NCI-H1105 treated with DMSO at 0.1 percent for 48 hours (cell line): Measurements from ENCODE around the gene ADGRF5.
"Not testable (repeated sequence)": the region's sequence is repeated elsewhere in the genome, so short reads cannot be mapped to it uniquely, and the experiment has no call there.

Source experiments
- DNase-seq: peaks from one replicate; lab custom pipeline; 2025; lab: John Stamatoyannopoulos, UW

Gene ADGRF5

DNA sequence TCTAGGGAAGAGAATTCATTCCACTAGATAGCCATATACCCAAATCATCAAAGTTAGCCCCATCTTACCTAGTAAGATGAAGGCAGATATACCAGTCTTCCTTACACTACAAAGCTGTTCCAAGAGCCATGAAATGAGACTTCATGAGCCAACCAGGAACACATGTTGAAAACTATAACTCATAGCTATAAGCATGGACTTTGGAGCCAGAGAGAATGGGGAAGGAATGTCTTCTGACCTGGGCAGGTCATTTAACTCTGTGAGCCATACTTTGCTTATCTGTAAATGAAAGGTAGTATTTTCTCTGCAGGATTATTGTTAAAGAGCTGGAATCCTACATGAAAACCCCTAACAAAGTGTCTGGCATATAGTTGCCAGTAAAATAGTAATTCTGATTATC, 27.3 kb downstream of the ADGRF5 start:
- no peak for DNase-seq

DNA sequence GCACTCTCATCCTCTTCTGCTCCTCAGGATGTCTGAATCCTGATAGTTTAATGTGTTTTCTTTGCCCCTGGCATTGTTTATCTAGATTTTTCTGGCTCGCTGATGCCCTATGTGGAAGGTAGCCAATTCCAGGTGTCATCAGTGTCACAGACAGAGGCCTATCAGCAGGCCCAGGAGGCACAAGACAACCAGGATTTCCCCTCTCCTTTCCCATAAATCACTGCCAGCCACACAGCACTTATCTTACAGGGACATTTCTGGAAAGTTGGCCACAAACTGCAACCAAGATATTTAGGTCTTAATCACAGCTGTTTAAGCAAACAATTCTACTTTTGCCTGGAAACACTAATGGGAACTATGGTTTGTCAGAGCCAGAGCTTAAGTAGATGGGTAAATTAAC, 28.1 kb downstream of the ADGRF5 start:
- DNase-seq = no peak

DNA sequence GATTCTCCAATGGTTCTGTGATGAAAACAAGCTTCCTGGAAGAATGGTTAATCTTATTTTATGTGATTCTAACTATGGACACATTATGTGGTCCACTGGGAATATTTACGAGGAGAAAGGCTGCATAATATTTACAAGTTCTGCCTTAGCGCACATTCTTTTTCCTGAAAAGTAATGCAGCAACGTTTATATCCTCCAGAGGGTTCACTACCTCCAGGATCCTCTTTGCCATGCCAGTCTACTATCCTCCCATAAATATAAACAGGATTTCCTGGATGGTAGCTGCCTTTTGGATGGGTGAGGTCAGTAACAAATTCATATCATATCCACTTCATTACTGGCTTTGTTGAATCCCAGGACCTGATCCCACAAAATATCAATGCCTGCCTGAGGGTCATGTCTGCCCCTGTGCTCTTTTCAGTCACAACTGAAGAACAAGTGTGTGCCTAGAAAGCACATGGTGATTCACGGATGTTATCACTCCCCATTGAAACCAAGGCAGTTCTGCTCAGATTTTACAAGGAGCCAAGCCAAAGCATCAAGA, 30.4 kb downstream of the ADGRF5 start:
- no peak for DNase-seq

DNA sequence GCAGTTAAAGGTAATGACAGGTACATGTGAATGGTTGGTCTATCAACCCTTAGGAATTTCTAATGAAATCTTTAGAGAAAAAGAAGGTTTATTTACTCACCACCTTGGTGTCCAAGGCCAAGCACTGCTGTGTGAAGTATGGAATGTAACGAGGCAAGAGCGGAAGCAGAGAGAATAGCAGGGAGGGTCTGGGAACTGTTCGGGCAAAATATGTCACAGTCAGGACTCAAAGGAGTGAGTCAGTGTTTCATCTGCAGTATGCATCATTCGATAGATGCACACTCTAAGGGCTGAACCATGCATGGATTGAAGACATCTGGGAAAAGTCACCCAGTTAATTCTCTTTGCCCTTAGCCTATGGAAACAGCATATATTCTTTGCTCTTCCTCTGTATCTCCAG, 33.2 kb downstream of the ADGRF5 start:
- no peak for DNase-seq

DNA sequence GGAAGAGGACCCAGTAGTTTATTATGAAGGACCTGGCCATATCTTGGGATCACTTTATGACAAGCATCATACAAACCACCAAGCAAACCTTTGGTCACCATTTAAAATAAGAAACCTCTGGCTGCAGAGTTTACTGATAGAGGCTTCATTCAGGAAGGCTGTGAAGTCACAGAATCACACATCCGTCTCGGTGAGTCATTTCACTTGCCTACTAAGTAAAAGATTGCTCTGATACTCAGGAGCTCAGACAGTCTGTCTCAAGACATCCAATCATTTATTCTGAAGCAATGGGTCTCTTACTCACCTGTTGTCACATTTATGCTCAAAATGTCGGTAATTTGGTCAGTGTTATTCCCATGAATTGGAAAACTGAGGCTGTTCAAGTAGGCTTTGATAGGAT, 33.7 kb downstream of the ADGRF5 start:
- DNase-seq = no peak

DNA sequence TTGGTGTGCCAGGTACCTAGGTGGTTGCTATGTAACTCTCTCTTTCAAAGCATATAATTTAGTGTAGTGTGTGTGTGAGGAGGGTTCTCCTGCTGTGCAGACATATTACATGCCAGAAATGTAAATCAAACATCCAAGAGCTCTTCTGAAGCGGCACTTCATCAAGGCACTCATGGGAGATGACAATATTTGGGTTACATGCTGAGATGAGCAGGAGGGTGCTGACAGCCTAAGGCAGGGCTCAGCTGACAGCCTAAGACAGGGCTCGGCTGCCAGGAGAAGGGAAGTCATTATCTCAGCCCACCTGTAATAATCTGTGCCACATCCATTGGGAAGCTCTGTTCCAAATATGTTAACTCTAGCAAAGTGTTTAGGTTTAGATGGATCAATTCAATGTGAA, 39.1 kb downstream of the ADGRF5 start:
- DNase-seq = peak; percentile 63

DNA sequence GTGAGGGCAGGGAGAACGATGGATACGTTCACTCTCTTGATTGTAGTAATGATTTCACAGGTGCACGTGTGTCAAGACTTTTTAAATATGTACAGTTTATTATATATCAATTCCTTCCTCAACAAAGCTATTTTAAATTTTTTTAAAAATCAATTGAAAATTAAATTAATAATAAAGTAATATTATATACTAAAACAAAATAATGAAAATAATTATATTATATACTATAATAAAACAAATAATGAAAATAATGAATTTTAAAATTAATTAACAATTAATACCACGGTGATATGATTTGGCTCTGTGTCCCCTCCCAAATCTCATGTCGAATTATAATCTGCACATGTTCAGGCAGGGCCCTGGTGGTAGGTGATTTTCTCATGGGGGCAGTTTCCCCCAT, 42.7 kb downstream of the ADGRF5 start:
- no peak for DNase-seq

DNA sequence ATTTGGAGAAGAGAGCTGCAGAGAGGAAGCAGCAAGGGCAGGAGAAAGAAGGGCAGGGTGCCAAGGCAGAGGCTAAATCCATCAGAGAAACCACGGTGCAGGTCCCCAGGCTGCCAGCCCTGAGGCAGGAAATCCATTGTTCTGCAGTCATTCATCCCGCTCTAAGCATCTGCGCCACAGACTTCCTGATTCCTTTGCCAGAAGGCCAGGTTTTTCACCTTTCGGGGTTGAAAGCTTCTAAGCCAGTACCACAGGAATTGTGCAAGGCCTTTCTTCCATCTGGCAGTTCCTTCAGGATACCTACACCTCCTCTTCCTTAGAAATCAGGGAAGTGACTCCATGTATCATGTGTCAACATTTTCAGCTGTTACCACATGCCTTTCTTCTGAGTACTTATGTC, 45.6 kb downstream of the ADGRF5 start:
- peak; percentile 6 for DNase-seq

DNA sequence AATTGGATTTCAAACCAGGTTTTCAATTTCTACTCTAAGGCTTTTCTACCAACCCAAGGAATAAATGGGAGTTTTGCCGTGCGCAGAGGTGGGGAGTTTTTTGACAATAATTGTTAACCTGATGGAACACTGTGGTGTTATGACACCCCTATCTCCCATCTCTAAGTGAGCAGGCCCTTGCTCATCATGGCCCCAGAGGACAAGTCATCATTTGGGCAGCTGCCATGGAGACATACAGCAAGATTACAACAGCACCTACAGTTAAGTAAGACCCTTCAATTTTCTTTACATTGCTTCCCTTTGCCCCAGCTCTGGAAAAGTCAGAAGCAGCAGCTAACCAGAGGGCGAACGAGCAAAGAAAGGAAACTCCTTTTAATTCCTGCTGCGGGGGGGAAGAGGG, 54.3 kb downstream of the ADGRF5 start:
- no peak for DNase-seq

DNA sequence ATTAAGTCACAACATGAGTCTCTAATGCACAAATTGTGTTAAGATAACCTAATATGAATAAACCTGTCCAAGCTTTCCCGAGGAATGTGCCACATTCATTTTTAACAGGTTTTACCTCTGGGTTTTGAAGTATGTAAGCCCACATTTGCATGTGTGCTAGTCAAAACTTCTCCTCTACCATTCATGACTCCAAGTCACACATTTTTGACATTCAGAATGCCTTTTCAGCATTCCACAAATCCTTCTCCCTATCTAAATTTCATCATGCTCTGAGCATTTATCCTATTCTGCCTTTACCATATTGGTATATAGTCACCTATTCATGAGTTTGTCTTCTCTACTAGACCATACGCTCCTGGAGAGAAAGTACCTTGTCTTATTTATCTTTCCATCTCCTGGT, 56.5 kb downstream of the ADGRF5 start:
- DNase-seq = no peak

DNA sequence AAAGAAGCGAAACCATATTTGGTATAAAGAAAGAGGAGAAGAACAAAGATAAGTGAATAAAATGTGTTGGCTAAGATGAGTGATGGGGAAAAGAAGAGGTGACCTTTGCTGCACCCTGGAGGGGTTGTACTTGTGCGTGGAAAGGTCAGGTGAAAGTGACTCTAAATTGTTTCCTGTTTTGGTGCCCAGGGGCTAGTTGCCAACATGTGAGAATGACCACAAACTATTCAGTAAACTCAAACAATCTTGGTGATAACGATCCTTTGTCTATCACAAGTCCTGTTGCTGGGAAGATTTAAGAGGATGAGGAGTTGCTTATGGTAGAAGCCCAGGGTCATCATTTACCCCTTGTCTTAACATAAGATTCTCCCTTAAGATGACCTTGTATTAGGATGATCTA, 57.9 kb downstream of the ADGRF5 start:
- DNase-seq = no peak

DNA sequence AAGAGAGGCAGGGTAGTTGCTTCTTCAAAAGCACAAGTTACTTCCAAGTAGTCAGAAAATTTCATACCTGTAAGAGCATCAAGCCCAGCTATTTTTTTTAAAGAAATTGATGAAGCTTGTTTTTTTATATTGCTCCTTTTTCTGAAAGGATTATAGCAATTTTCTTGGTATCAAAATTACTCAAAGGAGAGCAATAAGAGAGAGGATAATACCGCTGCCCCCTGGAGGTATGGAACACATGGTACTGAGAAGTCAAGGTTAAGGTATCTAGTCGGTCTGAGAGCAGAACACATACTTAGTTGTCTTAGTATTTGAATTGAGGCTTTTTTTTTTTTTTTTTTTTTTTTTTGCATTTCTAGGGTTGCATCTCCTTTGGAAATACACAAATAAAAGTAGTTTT, 59.4 kb downstream of the ADGRF5 start:
- DNase-seq = no peak

DNA sequence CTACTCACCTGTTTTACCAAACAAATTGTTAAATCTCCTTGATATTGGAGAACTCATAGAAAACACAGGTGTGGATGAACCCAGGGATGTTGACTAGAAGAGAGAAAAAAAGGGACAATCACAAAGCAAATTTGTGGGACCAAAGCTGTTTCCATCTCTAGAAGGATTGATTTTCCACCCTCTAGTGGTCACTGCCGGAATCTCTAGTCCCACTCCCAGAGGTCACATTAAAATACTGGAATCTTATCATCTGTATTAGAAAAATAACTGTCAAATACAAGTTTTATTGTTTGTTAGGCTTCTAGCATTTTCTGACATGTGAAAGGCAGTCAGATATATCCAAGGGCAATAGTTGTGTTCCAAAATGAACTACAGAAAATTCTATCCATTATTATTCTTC, 65.8 kb downstream of the ADGRF5 start:
- DNase-seq = peak; percentile 9

DNA sequence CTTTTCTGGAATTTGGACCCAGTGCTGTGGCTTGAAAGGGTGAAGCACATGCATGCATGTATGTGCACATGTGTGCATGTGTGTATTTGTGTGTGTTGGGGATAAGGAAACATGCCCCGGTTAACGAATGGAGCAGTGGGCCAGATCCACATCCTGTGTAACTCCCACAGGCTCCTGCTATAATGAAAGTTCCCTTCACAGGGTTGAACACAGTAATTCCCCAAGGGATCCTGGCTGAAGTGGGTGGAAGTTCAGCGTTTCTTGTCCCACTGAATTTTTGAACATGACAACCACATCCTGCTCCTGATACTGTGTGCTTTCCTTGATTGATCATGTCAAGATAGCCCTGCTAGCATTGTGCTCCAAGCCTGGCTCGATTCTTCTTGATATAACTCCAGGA, 70.2 kb downstream of the ADGRF5 start:
- DNase-seq = not testable (repeated sequence)

DNA sequence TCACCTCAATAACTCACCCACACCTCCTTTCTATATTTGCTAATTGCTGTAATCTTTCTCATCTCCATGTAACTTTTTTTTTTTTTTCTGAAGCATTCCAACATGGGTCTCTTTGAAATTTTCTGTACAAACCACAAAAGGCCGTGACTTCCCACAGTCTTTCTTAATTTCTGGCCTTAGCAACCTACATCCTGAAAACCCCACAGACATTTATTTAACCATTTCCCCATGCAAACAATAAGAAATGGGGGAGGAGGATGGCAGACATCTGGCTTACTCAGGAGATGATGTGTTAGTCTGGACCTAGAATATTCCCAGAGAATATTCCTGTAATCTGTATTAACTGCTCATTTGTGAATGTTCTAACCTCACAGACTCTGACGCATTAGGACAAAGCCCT, 70.9 kb downstream of the ADGRF5 start:
- DNase-seq = no peak

DNA sequence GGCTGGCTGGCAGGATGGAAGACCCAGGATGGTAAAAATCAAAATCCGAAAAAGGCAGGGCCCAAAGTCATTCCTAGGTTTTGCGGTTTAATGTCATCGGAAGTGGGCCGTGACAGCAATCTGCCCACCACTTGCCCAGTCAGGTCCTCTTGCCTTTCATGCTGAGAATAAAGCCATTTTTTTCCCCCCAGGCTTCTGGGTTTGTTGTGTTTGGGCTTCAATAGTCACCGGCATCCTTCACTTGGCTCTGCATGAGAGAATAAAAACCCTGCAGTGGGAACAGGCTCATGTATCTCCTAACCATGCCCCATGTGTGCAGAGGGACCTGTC, 72.4 kb downstream of the ADGRF5 start:
- DNase-seq = no peak

DNA sequence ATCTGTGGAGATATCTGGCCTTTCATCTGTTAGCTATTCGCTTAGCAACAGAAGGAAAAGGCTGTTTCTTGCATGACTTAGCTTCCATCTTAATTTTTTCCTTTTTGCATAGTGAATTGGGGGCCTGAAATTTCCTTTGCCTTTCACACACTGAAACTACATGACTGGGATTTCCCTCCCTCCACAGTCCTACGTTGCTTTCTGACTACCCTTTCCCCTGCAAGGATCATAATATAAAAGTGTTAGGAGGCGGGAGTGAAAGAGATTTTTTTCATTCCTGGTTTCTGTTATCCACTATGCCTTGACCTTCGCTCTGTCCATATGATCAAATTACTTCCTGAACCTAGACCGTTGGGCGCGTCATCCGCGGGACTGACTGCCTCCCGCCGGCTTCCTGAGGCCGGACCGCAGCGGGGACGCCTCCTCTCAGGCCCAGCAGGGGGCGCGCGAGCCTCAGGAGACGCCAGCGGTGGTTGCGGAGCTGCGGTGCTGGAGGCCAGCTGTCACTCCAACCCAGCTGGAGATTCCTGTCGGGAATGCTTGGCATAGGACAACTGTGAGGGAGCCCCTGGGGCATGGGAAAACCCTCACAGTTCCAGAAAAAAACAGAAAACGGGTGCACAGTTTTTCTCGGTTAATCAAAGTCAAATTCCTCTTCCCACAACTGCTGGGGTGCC, 72.9 kb downstream of the ADGRF5 start:
- peak; percentile 70 for DNase-seq

DNA sequence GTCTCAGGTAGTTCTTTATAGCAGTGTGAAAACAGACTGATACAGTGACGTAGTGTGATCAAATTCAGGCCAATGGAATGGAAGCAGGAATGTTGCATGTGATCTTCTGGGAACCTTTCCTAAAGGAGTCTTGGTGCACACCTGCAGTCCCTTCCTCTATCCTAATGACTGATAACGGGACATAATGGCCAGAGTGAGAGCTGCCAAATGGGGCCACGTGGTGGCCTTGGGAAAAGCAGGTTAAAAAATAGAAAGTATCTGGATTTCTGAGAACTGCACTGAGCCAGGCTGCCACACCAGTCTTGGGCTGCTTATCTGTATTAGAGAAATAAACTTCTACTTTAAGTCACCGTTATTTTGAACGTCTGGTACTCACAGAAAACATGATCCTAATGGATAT, 76.6 kb downstream of the ADGRF5 start:
- no peak for DNase-seq

DNA sequence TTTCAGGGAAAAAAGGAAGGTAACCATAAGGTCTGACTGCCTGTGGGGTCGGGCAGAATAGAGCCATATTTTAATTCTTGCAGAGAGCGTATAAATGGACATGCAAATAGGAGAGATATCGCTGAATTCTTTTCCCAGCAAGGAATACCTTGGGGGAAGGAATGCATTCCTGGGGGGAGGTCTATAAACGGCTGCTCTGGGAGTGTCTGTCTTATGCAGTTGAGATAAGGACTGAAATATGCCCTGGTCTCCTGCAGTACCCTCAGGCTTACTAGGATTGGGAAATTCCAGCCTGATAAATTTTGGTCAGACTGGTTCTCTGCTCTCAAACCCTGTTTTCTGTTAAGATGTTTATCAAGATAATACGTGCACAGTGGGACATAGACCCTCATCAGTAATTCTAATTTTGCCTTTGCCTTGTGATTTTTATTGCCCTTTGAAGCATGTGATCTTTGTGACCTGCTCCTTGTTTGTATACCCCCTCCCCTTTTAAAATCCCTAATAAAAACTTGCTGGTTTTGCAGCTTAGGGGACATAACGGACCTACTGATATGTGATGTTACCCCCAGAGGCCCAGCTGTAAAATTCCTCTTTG, 79.4 kb downstream of the ADGRF5 start:
- DNase-seq = not testable (repeated sequence)

DNA sequence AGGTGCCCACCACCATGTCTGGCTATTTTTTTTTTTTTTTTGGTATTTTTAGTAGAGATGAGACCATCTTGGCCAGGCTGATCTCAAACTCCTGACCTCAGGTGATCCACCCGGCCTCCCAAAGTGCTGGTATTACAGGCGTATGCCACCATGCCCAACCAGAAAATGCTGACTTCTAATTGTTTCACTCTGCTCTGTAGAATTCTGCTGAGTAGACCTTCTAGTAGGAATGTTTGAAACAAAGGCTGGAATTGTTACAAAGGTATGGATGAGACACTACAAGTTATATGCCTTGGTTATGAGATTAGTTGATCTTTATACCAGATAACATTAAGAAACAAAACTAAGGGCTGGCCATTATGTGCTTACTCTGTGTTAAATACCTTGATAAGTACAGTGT, 83.7 kb downstream of the ADGRF5 start:
- DNase-seq = no peak

DNA sequence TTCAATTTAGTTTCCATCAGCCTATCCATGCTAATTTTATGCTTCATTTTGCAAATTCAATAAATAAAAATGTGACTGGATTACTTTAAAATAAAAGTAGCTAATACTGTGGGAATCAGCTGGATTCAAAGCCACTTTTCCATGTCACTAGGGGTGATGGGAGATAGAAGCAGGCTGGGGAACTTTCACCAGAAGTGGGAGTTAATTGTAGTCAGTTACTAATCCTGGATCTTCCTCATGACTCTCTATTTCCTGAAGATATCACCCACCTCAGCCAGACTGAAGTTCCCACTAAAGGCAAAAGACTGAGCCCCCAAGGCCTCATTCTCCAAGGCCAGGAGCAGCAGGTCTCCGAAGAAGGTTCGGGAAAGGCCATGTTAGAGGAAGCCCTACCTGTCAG, 86.7 kb downstream of the ADGRF5 start:
- not testable (repeated sequence) for DNase-seq

DNA sequence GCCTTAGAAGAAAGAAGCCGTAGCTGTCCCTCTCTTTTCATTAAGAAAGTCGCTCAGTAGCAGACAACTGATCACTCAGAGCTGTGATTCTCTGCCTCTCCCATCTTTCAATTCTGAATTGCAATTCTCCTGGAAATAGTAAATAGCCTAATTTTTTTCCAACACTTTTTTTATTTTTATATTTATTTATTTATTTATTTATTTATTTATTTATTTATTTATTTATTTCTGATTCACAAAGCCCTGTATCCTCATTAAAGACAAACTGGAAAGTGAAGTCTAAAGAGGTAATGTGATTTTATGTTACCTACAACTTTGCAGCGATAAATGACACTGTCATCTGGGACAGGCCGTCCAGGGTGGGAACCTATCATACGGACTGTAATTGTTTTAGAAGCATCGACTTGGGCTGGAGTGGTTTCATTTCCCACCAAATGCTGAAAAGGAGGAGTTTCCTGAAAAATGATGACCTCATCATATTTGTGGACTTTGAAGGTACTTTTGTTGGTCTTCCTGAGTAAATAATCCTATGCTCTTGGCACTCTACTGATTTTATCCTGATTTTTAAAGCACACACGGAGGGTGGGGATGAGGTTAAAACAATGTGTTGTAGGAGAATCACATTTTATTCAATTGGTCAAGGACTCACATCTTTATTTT, 87.4 kb downstream of the ADGRF5 start:
- DNase-seq = not testable (repeated sequence)

DNA sequence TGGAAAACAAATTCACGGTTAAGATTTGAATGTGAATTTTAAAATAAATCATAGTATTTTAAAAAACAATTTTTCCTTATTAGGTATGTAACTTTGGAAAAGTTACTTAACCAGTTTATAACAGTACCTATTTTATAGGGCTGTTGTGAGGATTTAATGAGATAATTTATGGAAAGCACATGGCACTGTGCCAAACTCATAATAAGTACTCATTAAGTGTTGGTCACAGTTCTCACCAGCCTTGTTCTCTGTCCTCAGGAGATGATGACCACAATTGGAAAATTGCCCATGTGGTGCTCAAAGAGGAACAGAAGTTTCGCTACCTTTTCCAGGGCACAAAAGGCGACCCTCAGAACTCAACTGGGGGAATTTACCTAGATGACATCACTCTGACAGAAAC, 88.9 kb downstream of the ADGRF5 start:
- peak; percentile 13 for DNase-seq

DNA sequence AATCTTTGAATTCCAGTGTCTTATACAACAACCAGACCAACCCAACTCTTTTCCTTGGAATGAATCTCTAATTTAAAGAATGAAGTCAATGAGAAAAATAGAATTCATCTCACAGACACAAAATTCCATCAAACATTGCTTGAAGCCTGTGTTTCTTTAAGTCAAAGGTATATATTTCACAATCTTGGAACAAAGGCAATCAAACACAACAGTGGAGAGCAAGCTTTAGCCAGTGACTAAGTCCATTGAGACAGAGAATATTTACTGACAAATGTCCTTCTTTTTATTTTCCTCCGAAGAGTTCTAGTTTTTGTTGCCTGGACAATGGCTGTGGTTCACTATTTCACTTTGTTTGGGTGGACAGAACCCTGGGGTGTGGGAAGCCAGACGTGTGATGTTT, 92.8 kb downstream of the ADGRF5 start:
- no peak for DNase-seq
